H1 (cell line): ENCODE measurements around the gene DCXR. TPM values are rescaled to one million over a fixed set of nuclear protein-coding genes. Genes with fewer than 3 reads are reported as not detected.

Experiments
- CTCF ChIA-PET: fragments of 300-600 bp; sonication (Branson Sonifier 250); formaldehyde crosslinking; loops from one replicate; lab custom pipeline; 2021; ENCODE audit not compliant: partially characterized antibody; lab: Charles Lee
- POLR2A ChIA-PET: fragments of 300-600 bp; sonication (Branson Sonifier 250); formaldehyde crosslinking; loops from one replicate; lab custom pipeline; 2021; ENCODE audit warnings: inconsistent platforms; ENCODE audit not compliant: partially characterized antibody; lab: Charles Lee
- DNase-seq, 2 experiments: peaks; one replicate each; pipeline versions ENCODE4 v3.0.0 to v3.0.0-alpha.2; 2010 to 2022; ENCODE audit warnings: low spot score in 2 of 2, low read depth in 1 of 2, mixed read lengths in 1 of 2
- FAIRE-seq: peaks from 2 replicates; lab custom pipeline; 2011; peaks lifted over from hg19 to GRCh38; lab: Jason Lieb, UNC
- H2AFZ ChIP-seq: 2 replicates; pipeline ENCODE4 v1.8.1; 2012; ENCODE audit warnings: low read length, inconsistent platforms
- H2AK5ac ChIP-seq: 2 replicates; pipeline ENCODE4 v1.6.1; 2013; ENCODE audit warnings: low read depth, low read length
- H2BK120ac ChIP-seq: replicated peaks from 2 replicates; pipeline ENCODE3; 2013; ENCODE audit warnings: low read depth, low read length, inconsistent platforms
- H2BK12ac ChIP-seq: 2 replicates; pipeline ENCODE4 v1.6.1; 2013; ENCODE audit warnings: low read depth, low read length
- H2BK15ac ChIP-seq: 2 replicates; pipeline ENCODE4 v1.6.1; 2013; ENCODE audit warnings: low read length
- H2BK20ac ChIP-seq: 2 replicates; pipeline ENCODE4 v1.6.1; 2013; ENCODE audit warnings: low read length
- H2BK5ac ChIP-seq: 2 replicates; pipeline ENCODE4 v1.6.1; 2013; ENCODE audit warnings: low read depth, low read length
- H3K14ac ChIP-seq: 2 replicates; pipeline ENCODE4 v1.6.1; 2013; ENCODE audit warnings: inconsistent platforms; ENCODE audit not compliant: insufficient read length
- H3K18ac ChIP-seq: 2 replicates; pipeline ENCODE4 v1.6.1; 2013; ENCODE audit warnings: low read length; ENCODE audit errors: extremely low read depth
- H3K23ac ChIP-seq: 2 replicates; pipeline ENCODE4 v1.6.1; 2013; ENCODE audit warnings: inconsistent platforms; ENCODE audit not compliant: insufficient read length
- H3K23me2 ChIP-seq: 2 replicates; pipeline ENCODE4 v1.6.1; 2013; ENCODE audit warnings: low read depth, low read length
- H3K27ac ChIP-seq: 2 replicates; pipeline ENCODE4 v1.6.1; 2011; ENCODE audit warnings: low read depth, low read length, inconsistent platforms
- H3K27me3 ChIP-seq, 4 experiments: replicated peaks in 1 of 4; 1 replicate in 1 of 4; 2 replicates in 3 of 4; pipeline versions ENCODE4 v1.6.1 to v1.8.1; 2011 to 2013; ENCODE audit warnings: low read length in 3 of 4, mild to moderate bottlenecking in 3 of 4, inconsistent platforms in 2 of 4, mixed read lengths in 2 of 4, moderate library complexity in 1 of 4; ENCODE audit not compliant: control insufficient read depth in 3 of 4, insufficient read depth in 3 of 4; ENCODE audit errors: extremely low read depth in 1 of 4
- H3K36me3 ChIP-seq, 4 experiments: 2 replicates each; pipeline versions ENCODE4 v1.6.1 to v1.8.1; 2011 to 2013; ENCODE audit warnings: mild to moderate bottlenecking in 4 of 4, low read length in 3 of 4, moderate library complexity in 2 of 4, control low read depth in 1 of 4, inconsistent platforms in 1 of 4; ENCODE audit not compliant: insufficient read depth in 4 of 4, control insufficient read depth in 2 of 4
- H3K4ac ChIP-seq: replicated peaks from 2 replicates; pipeline ENCODE3; 2013; ENCODE audit warnings: low read length, low read depth, mixed read lengths, inconsistent platforms; ENCODE audit not compliant: insufficient read length
- H3K4me1 ChIP-seq, 4 experiments: replicated peaks in 1 of 4; 1 replicate in 1 of 4; 2 replicates in 3 of 4; pipeline versions ENCODE4 v1.6.1 to v1.8.1; 2011 to 2013; ENCODE audit warnings: low read length in 3 of 4, inconsistent platforms in 2 of 4, mixed read lengths in 1 of 4; ENCODE audit not compliant: insufficient read depth in 4 of 4, control insufficient read depth in 3 of 4
- H3K4me2 ChIP-seq, 2 experiments: 2 replicates each; pipeline versions ENCODE4 v1.6.1 to v1.8.1; 2011 to 2013; ENCODE audit warnings: low read depth in 2 of 2, low read length in 2 of 2, control low read depth in 1 of 2, inconsistent platforms in 1 of 2, mild to moderate bottlenecking in 1 of 2; ENCODE audit not compliant: insufficient read depth in 1 of 2
- H3K4me3 ChIP-seq, 4 experiments: fragments of 200-600, 300-600 bp in 1 of 4; sonication (generic), shearing (Covaris generic), sonication (Bioruptor Twin) in 1 of 4; 2 replicates each; pipeline versions ENCODE4 v1.5.1 to v1.8.1; 2011 to 2016; ENCODE audit warnings: low read length in 4 of 4, low read depth in 3 of 4, control low read depth in 2 of 4, inconsistent platforms in 2 of 4, mild to moderate bottlenecking in 2 of 4, mixed read lengths in 1 of 4, moderate library complexity in 1 of 4; ENCODE audit not compliant: insufficient read depth in 2 of 4; ENCODE audit errors: extremely low read depth in 1 of 4
- H3K56ac ChIP-seq: replicated peaks from 2 replicates; pipeline ENCODE3; 2013; ENCODE audit warnings: low read depth, mild to moderate bottlenecking, mixed read lengths, low read length, inconsistent platforms; ENCODE audit not compliant: insufficient read length
- H3K79me1 ChIP-seq: 2 replicates; pipeline ENCODE4 v1.6.1; 2013; ENCODE audit warnings: low read depth, low read length, control low read depth
- H3K79me2 ChIP-seq, 2 experiments: 2 replicates each; pipeline versions ENCODE4 v1.6.1 to v1.8.1; 2012 to 2013; ENCODE audit warnings: low read length in 2 of 2, mild to moderate bottlenecking in 2 of 2, inconsistent platforms in 1 of 2; ENCODE audit not compliant: insufficient read depth in 2 of 2, control insufficient read depth in 1 of 2
- H3K9ac ChIP-seq, 4 experiments: replicated peaks in 1 of 4; 1 replicate in 1 of 4; 2 replicates in 3 of 4; pipeline versions ENCODE4 v1.6.1 to v1.8.1; 2011 to 2013; ENCODE audit warnings: low read depth in 3 of 4, low read length in 3 of 4, control low read depth in 2 of 4, mild to moderate bottlenecking in 2 of 4, moderate library complexity in 2 of 4, inconsistent platforms in 1 of 4; ENCODE audit errors: extremely low read depth in 1 of 4
- H3K9me3 ChIP-seq, 2 experiments: 2 replicates each; pipeline versions ENCODE4 v1.6.1 to v1.8.1; 2012 to 2013; ENCODE audit warnings: mild to moderate bottlenecking in 2 of 2, moderate library complexity in 2 of 2, control low read depth in 1 of 2, inconsistent platforms in 1 of 2, low read depth in 1 of 2, low read length in 1 of 2, mixed read lengths in 1 of 2; ENCODE audit not compliant: insufficient read depth in 2 of 2
- H4K20me1 ChIP-seq, 2 experiments: replicated peaks in 1 of 2; 2 replicates each; pipeline versions ENCODE3 to v1.8.1; 2011 to 2013; ENCODE audit warnings: inconsistent platforms in 2 of 2, low read length in 2 of 2, mild to moderate bottlenecking in 1 of 2; ENCODE audit not compliant: insufficient read depth in 2 of 2, control insufficient read depth in 1 of 2
- H4K5ac ChIP-seq: 2 replicates; pipeline ENCODE4 v1.6.1; 2013; ENCODE audit warnings: low read length, low read depth, mixed read lengths, inconsistent platforms; ENCODE audit not compliant: insufficient read length
- H4K8ac ChIP-seq: 2 replicates; pipeline ENCODE4 v1.8.0; 2013; ENCODE audit warnings: mild to moderate bottlenecking, moderate library complexity, low read length, inconsistent platforms; ENCODE audit not compliant: insufficient read depth; ENCODE audit errors: extremely low read depth
- H4K91ac ChIP-seq: replicated peaks from 2 replicates; pipeline ENCODE3; 2013; ENCODE audit warnings: low read length, mixed read lengths, inconsistent platforms; ENCODE audit not compliant: insufficient read length
- CBX8 ChIP-seq: fragments of 300-800, 300-1000 bp; sonication (generic); IDR thresholded peaks from 2 replicates; pipeline ENCODE4 v1.7.1; 2016; ENCODE audit warnings: low read depth, low read length, borderline replicate concordance
- CEBPB ChIP-seq: IDR thresholded peaks from 2 replicates; pipeline ENCODE4 v1.6.1; 2012; ENCODE audit warnings: low read depth, low read length
- CREB1 ChIP-seq: IDR thresholded peaks from 2 replicates; pipeline ENCODE4 v1.6.1; 2012; ENCODE audit warnings: inconsistent platforms
- CTBP2 ChIP-seq: IDR thresholded peaks from 2 replicates; pipeline ENCODE4 v1.7.0; 2011; ENCODE audit warnings: borderline replicate concordance, mild to moderate bottlenecking, moderate library complexity, mixed read lengths, low read length; ENCODE audit not compliant: insufficient read depth, insufficient read length
- HDAC2 ChIP-seq, 2 experiments: fragments of 300-600 bp in 1 of 2; sonication (generic) in 1 of 2; IDR thresholded peaks; 2 replicates each; pipeline ENCODE4 v1.6.1; 2011 to 2012; ENCODE audit warnings: low read depth in 2 of 2, low read length in 2 of 2, mild to moderate bottlenecking in 2 of 2, moderate library complexity in 2 of 2, borderline replicate concordance in 1 of 2, inconsistent platforms in 1 of 2
- KDM4A ChIP-seq: IDR thresholded peaks from one replicate; pipeline ENCODE4 v1.7.1; 2012; ENCODE audit warnings: low read depth, mild to moderate bottlenecking, moderate library complexity, low read length, inconsistent platforms; ENCODE audit not compliant: severe bottlenecking
- NANOG ChIP-seq: IDR thresholded peaks from 2 replicates; pipeline ENCODE4 v1.6.1; 2011; ENCODE audit warnings: low read length, low read depth, mild to moderate bottlenecking, inconsistent platforms; ENCODE audit not compliant: insufficient read depth, poor library complexity, severe bottlenecking
- WGBS, 2 experiments: shearing (Covaris generic) in 1 of 2; methylation state at CpG; one replicate each; pipeline versions ENCODE4 v1.1.6 to v1.1.7; 2013 to 2015; ENCODE audit warnings: low lambda C conversion rate in 2 of 2, mixed read lengths in 2 of 2, inconsistent platforms in 1 of 2, low coverage in 1 of 2, missing lambda C conversion rate in 1 of 2; ENCODE audit not compliant: insufficient replicate concordance in 2 of 2, insufficient coverage in 1 of 2, insufficient read length in 1 of 2; ENCODE audit errors: extremely low coverage in 1 of 2, missing lambda C conversion rate in 1 of 2; 5-methylcytosine and 5-hydroxymethylcytosine counted together
- polyA plus RNA-seq, 7 experiments: library from polyadenylated mRNA; depleted of rRNA in 3 of 7; stranded (reverse) in 5 of 7; unstranded in 2 of 7; fragments of >200 nt in 5 of 7; fragments of 200-250 nt in 2 of 7; gene quantifications; 1 replicate in 5 of 7; 2 replicates in 1 of 7; 4 replicates in 1 of 7; pipeline versions ENCODE4 v1.2.1 to v1.2.3, GENCODE V29; 2011 to 2013; ENCODE audit warnings: missing spikeins in 2 of 7, mixed read lengths in 2 of 7
- total RNA-seq: library from RNA; stranded (reverse); fragmentation: NEBNext Ultra II Directional; extraction: Animal tissue kit (Norgen Biotek cat#: 25700); gene quantifications from 2 replicates; pipeline ENCODE4 v1.2.1, GENCODE V29; 2021
- TF ChIP-seq, protein P1 (sequence below): IDR thresholded peaks from 2 replicates; pipeline ENCODE4 v1.6.1; 2011; ENCODE audit warnings: low read depth, mild to moderate bottlenecking, low read length; ENCODE audit not compliant: insufficient read depth
- TF ChIP-seq, protein P2 (sequence below): IDR thresholded peaks from 2 replicates; pipeline ENCODE4 v1.6.1; 2012; ENCODE audit warnings: inconsistent platforms
- TF ChIP-seq, protein P3 (sequence below): IDR thresholded peaks from 2 replicates; pipeline ENCODE4 v1.6.1; 2011; ENCODE audit warnings: low read length, improper control_type of control experiment

Gene DCXR
- total and polyA plus RNA-seq, 2 of the 8 experiments (the other 6 are each of a cell fraction or from before 2014, with no cell fraction given), result 96.3 to 212 TPM

DNA sequence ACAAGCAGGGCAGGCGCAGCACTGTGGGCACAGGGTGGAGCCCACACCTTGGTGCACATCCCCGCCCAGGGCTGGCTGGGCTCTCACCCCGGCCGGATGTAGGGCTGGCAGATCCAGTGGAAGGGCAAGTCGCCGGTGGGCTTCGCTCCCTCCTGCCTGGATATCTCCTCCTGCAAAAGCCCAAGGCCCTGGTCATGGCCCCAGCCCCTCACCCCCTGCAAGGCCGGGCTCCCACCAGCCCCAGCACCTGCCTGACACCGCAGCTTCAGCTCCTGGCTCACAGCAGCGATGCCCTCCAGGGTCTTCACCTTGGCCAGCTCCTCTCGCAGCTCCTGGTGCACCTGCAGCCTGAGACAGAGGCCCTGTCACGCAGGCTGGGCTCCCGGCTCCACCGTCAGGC lies 23.1 kb upstream of the DCXR start:
- Histone ChIP-seq H3K9ac (no peak overlapping the region), H3K27me3 (no peaks in the 10 kb centered on the region), H3K4me3 (no peak overlapping the region), H3K4me1 (peaks cover 0 to 6% (median 4%) of the 10 kb centered on the region in 4 experiments; a peak in 4 of 7 replicates), H3K23ac (no peak overlapping the region), H3K14ac (no peak overlapping the region), H3K4me2 (no peak overlapping the region), H2BK20ac (no peak overlapping the region), H3K27ac (no peak overlapping the region), H4K5ac (no peak overlapping the region), H3K4ac (no peak overlapping the region), H2BK12ac (no peak overlapping the region), H4K91ac (no peak overlapping the region), H3K9me3 (no peaks in the 10 kb centered on the region), H2BK15ac (no peak overlapping the region), H3K36me3 (peaks cover 10 to 32% (median 26%) of the 10 kb centered on the region in 4 experiments; a peak in 5 of 8 replicates), H2BK5ac (no peak overlapping the region), H4K8ac (no peak overlapping the region), H3K79me2 (no peaks in the 10 kb centered on the region), H2AFZ (no peak overlapping the region), H3K56ac (no peak overlapping the region), H2AK5ac (no peak overlapping the region)
- DNase-seq (no peak), FAIRE-seq (no peak)
- 91% methylated on average over 14 of the region's 14 CpGs; no CpG with 5 or more reads in 1 of the 2 experiments for WGBS, 2 experiments
- CTCF ChIA-PET, result interaction anchor here (0.9 to 1.2 kb wide), 5 partner anchors 9 to 40 kb away, joined by 3 to 4 read pairs (median 3); partner anchors contain the start of genes DCXR, GPS1 and RFNG
- POLR2A ChIA-PET, result interaction anchor here (0.9 to 16.2 kb wide), 15 partner anchors 5 to 39 kb away, joined by 3 to 161 read pairs (median 8); partner anchors contain the start of genes DUS1L, GPS1, RAC3 and RFNG
- no peak for TF ChIP-seq CBX8
- TF ChIP-seq, protein P1, sequence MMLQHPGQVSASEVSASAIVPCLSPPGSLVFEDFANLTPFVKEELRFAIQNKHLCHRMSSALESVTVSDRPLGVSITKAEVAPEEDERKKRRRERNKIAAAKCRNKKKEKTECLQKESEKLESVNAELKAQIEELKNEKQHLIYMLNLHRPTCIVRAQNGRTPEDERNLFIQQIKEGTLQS, result no peak
- no peak for TF ChIP-seq KDM4A
- TF ChIP-seq, protein P2, sequence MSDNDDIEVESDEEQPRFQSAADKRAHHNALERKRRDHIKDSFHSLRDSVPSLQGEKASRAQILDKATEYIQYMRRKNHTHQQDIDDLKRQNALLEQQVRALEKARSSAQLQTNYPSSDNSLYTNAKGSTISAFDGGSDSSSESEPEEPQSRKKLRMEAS, result no peak
- TF ChIP-seq CEBPB, result no peak
- TF ChIP-seq, protein P3, sequence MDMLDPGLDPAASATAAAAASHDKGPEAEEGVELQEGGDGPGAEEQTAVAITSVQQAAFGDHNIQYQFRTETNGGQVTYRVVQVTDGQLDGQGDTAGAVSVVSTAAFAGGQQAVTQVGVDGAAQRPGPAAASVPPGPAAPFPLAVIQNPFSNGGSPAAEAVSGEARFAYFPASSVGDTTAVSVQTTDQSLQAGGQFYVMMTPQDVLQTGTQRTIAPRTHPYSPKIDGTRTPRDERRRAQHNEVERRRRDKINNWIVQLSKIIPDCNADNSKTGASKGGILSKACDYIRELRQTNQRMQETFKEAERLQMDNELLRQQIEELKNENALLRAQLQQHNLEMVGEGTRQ, result no peak
- no peak for TF ChIP-seq CTBP2
- no peak for TF ChIP-seq HDAC2 (IDR thresholded peaks at IDR 0.05; ENCODE audit: borderline replicate concordance in 1 of 2, low read depth in 2 of 2, low read length in 2 of 2)
- no peak for TF ChIP-seq CREB1
- no peak for TF ChIP-seq NANOG
- TF ChIP-seq, all 59 proteins: peak for 0
- Histone ChIP-seq H3K23me2 (peaks cover 8% of the 10 kb centered on the region; the same call in 1 of the 2 replicates), H2BK120ac (no peak overlapping the region), H3K18ac (no peak overlapping the region), H3K79me1 (peaks cover 5% of the 10 kb centered on the region; the same call in 1 of the 2 replicates), H4K20me1 (peaks cover 0 to 18% of the 10 kb centered on the region in 2 experiments)
